ENCODE data around the gene REXO1. TPM values are rescaled to one million over a fixed set of nuclear protein-coding genes. Genes with fewer than 3 reads are reported as not detected.

The REXO1 gene
- total and polyA plus RNA-seq, 2 donors (not counting 1 experiment from before 2014, with no cell fraction given) = 72.6 to 898 TPM

- Histone ChIP-seq H3K9ac (ENCODE audit: low read length) (no peak overlapping the region), H3K79me2 (ENCODE audit: control insufficient read depth, insufficient read depth, low read length) (no peaks in the 10 kb centered on the region), H4K20me1 (ENCODE audit: control insufficient read depth, insufficient read depth, low read length, poor library complexity, severe bottlenecking) (no peaks in the 10 kb centered on the region), H3K27ac (ENCODE audit: low read length in 2 of 2) (no peak overlapping the region), H3K4me3 (ENCODE audit: control extremely low read depth in 1 of 5, extremely low read depth in 1 of 5, insufficient read depth in 1 of 5, low read depth in 2 of 5, low read length in 4 of 5) (no peak overlapping the region), H3K4me1 (ENCODE audit: control insufficient read depth in 2 of 2, insufficient read depth in 2 of 2, low read length in 2 of 2) (peaks cover 0 to 3% of the 10 kb centered on the region in 2 donors), H3K36me3 (replicated peaks in 1 of 2; ENCODE audit: control extremely low read depth in 1 of 2, control insufficient read depth in 1 of 2, extremely low read depth in 1 of 2, insufficient read depth in 2 of 2, low read length in 1 of 2) (no peaks in the 10 kb centered on the region), H3K4me2 (replicated peaks; ENCODE audit: low read depth, low read length, poor library complexity, severe bottlenecking) (no peak overlapping the region), H3K27me3 (replicated peaks in 1 of 4; ENCODE audit: control extremely low read depth in 1 of 4, control insufficient read depth in 3 of 4, insufficient read depth in 4 of 4, low read length in 3 of 4) (peaks cover 0 to 39% (median 2%) of the 10 kb centered on the region in 4 experiments), H3K9me3 (ENCODE audit: control extremely low read depth in 1 of 3, control insufficient read depth in 2 of 3, insufficient read depth in 1 of 3, low read length in 2 of 3) (peaks cover 0 to 8% (median 0%) of the 10 kb centered on the region in 3 donors), H2AFZ (ENCODE audit: insufficient read depth, low read depth, low read length, poor library complexity, severe bottlenecking) (no peak overlapping the region)
- DNase-seq (no peak), ATAC-seq (ENCODE audit: low read depth) (no peak)
- intact Hi-C loops (cut with micrococcal nuclease) = loop anchor here (2.0 kb wide), 1 partner anchor 37 kb away; no protein-coding TSS in a partner anchor
- Mint-ChIP-seq H3K4me3 (no peak overlapping the region), H3K27me3 (peaks cover 8% of the 10 kb centered on the region), H3K27ac (no peak overlapping the region), H3K9me3 (ENCODE audit: insufficient read depth) (no peaks in the 10 kb centered on the region), H3K4me1 (no peaks in the 10 kb centered on the region)
- CTCF ChIA-PET = interaction anchor here (0.5 to 0.6 kb wide), 2 partner anchors 249 to 443 kb away, joined by 3 read pairs; no protein-coding TSS in a partner anchor
- TF ChIP-seq, protein P1, sequence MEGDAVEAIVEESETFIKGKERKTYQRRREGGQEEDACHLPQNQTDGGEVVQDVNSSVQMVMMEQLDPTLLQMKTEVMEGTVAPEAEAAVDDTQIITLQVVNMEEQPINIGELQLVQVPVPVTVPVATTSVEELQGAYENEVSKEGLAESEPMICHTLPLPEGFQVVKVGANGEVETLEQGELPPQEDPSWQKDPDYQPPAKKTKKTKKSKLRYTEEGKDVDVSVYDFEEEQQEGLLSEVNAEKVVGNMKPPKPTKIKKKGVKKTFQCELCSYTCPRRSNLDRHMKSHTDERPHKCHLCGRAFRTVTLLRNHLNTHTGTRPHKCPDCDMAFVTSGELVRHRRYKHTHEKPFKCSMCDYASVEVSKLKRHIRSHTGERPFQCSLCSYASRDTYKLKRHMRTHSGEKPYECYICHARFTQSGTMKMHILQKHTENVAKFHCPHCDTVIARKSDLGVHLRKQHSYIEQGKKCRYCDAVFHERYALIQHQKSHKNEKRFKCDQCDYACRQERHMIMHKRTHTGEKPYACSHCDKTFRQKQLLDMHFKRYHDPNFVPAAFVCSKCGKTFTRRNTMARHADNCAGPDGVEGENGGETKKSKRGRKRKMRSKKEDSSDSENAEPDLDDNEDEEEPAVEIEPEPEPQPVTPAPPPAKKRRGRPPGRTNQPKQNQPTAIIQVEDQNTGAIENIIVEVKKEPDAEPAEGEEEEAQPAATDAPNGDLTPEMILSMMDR (IDR thresholded peaks at IDR 0.05) = no peak
- TF ChIP-seq EZH2 (IDR thresholded peaks at IDR 0.05; ENCODE audit: borderline replicate concordance, insufficient read depth, low read depth, low read length, poor library complexity, severe bottlenecking) = no peak
- WGBS (ENCODE audit: insufficient coverage) = 22% methylated on average over 50 of the region's 59 CpGs
- POLR2A ChIA-PET = no interaction called here
Measured at GRCh38 chr19:1789261-1790041, 58.8 kb downstream of the REXO1 start.

- intact Hi-C loops (cut with micrococcal nuclease) = no loop called here
- H3K27me3 Mint-ChIP-seq = peaks cover 16% of the 10 kb centered on the region
- ATAC-seq (ENCODE audit: low read depth) (no peak), DNase-seq (no peak)
- 90% methylated on average over 5 of the region's 8 CpGs for WGBS (ENCODE audit: insufficient coverage)
- no peaks in the 10 kb centered on the region for H3K9me3 Mint-ChIP-seq (ENCODE audit: insufficient read depth)
- no peak overlapping the region for H3K27ac Mint-ChIP-seq
- CTCF ChIA-PET = interaction anchor here (1.5 to 2.0 kb wide), 4 partner anchors 9 to 115 kb away, joined by 3 to 7 read pairs (median 4); no protein-coding TSS in a partner anchor
- Histone ChIP-seq H3K27me3 (replicated peaks in 1 of 4; ENCODE audit: control extremely low read depth in 1 of 4, control insufficient read depth in 3 of 4, insufficient read depth in 4 of 4, low read length in 3 of 4) (peaks cover 0 to 38% (median 3%) of the 10 kb centered on the region in 4 experiments), H2AFZ (ENCODE audit: insufficient read depth, low read depth, low read length, poor library complexity, severe bottlenecking) (no peak overlapping the region), H3K9me3 (ENCODE audit: control extremely low read depth in 1 of 3, control insufficient read depth in 2 of 3, insufficient read depth in 1 of 3, low read length in 2 of 3) (peaks cover 0 to 29% (median 3%) of the 10 kb centered on the region in 3 donors), H3K4me3 (ENCODE audit: control extremely low read depth in 1 of 5, extremely low read depth in 1 of 5, insufficient read depth in 1 of 5, low read depth in 2 of 5, low read length in 4 of 5) (no peak overlapping the region), H3K27ac (ENCODE audit: low read length in 2 of 2) (no peak overlapping the region), H4K20me1 (ENCODE audit: control insufficient read depth, insufficient read depth, low read length, poor library complexity, severe bottlenecking) (no peaks in the 10 kb centered on the region), H3K4me1 (ENCODE audit: control insufficient read depth in 2 of 2, insufficient read depth in 2 of 2, low read length in 2 of 2) (peaks cover 0 to 3% of the 10 kb centered on the region in 2 donors), H3K36me3 (replicated peaks in 1 of 2; ENCODE audit: control extremely low read depth in 1 of 2, control insufficient read depth in 1 of 2, extremely low read depth in 1 of 2, insufficient read depth in 2 of 2, low read length in 1 of 2) (no peaks in the 10 kb centered on the region), H3K4me2 (replicated peaks; ENCODE audit: low read depth, low read length, poor library complexity, severe bottlenecking) (no peak overlapping the region), H3K9ac (ENCODE audit: low read length) (no peak overlapping the region), H3K79me2 (ENCODE audit: control insufficient read depth, insufficient read depth, low read length) (no peaks in the 10 kb centered on the region)
- no peak for TF ChIP-seq EZH2 (IDR thresholded peaks at IDR 0.05; ENCODE audit: borderline replicate concordance, insufficient read depth, low read depth, low read length, poor library complexity, severe bottlenecking)
- TF ChIP-seq, protein P1 (IDR thresholded peaks at IDR 0.05) = no peak
- POLR2A ChIA-PET = no interaction called here
- no peak overlapping the region for H3K4me3 Mint-ChIP-seq
- peaks cover 5% of the 10 kb centered on the region for H3K4me1 Mint-ChIP-seq
Measured at GRCh38 chr19:1787116-1787515, 61.2 kb downstream of the REXO1 start.
